ENCODE data around the gene MRPS9. TPM values are rescaled to one million over a fixed set of nuclear protein-coding genes. Genes with fewer than 3 reads are reported as not detected.

Gene MRPS9
- total and polyA plus RNA-seq, 2 of the 13 experiments (the other 11 are each of a cell fraction or from before 2014, with no cell fraction given): 31.2 to 91.8 TPM

DNA sequence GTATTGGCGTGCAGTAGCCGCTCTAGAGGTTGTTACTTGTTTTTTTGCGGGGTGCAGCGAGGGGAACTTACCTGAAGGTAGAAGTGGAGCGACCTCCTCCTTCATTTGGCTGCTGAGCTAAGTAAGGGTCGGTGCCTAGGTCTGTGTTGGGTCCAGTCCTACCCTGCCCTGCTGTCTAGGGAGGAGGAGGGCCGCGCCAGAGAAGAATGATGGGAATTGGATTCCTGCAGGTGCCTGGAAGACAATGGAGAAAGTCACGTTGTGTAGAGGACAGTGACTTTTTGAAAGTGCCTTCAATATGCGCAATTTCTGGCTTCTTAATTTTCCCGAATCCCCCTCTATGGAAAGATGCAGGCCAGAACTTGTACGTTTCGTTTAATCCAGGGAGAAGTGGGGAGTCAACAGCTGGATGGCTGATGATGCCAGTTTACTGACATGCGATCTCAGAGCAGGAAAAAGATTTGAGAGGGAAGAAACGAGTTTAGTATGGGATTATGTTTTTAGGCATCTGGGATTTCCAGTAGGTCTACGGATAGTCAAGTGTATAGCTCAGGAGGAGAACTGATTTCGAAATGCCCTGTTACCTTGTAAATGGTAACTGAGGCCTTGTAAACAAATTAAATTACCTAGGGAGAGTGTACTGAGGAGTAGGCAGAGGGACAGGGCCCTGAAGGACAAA is 653 bp downstream of the MRPS9 start (continued):
- 0 out of 2 replicates have a peak, but pooled peaks have one; percentile 17 for TF ChIP-seq THAP9 (CRISPR knock-in tag; IDR thresholded peaks at IDR 0.05; ENCODE audit: borderline replicate concordance)
- TF ChIP-seq YY1 (IDR thresholded peaks at IDR 0.05; ENCODE audit: insufficient read depth, insufficient replicate concordance, low read depth, low read length): no peak
- TF ChIP-seq EEA1 (CRISPR knock-in tag; IDR thresholded peaks at IDR 0.05; ENCODE audit: borderline replicate concordance): no peak
- TF ChIP-seq CREB1 (IDR thresholded peaks at IDR 0.05): no peak
- TF ChIP-seq CREB1 (CRISPR knock-in tag; IDR thresholded peaks at IDR 0.05): peak; percentile 23; the same call in 1 of the 2 replicates
- 0 out of 2 replicates have a peak, but pooled peaks have one; percentile 18 for TF ChIP-seq ZSCAN29 (CRISPR knock-in tag; conservative IDR thresholded peaks at IDR 0.05)
- TF ChIP-seq ZFY (CRISPR knock-in tag; IDR thresholded peaks at IDR 0.05): no peak
- TF ChIP-seq FIP1L1 (IDR thresholded peaks at IDR 0.05; ENCODE audit: borderline replicate concordance, insufficient read depth, low read depth, low read length): no peak
- TF ChIP-seq ZNF207 (IDR thresholded peaks at IDR 0.05; ENCODE audit: borderline replicate concordance): no peak

GRCh38 chr2:105039559-105039958 is 1.7 kb downstream of the MRPS9 start:
- Histone ChIP-seq H3K79me2 (ENCODE audit: insufficient read depth, low read length) (peaks cover 25% of the 10 kb centered on the region), H3K4me3 (replicated peaks in 1 of 3; ENCODE audit: insufficient read depth in 1 of 3, low read depth in 2 of 3, low read length in 3 of 3) (no peak overlapping the region)
- intact Hi-C loops (cut with micrococcal nuclease; ENCODE audit: unreplicated experiment): no loop called here
- TF ChIP-seq ZNF703 (CRISPR knock-in tag; IDR thresholded peaks at IDR 0.05; ENCODE audit: borderline replicate concordance): no peak
- TF ChIP-seq MED1 (CRISPR knock-in tag; IDR thresholded peaks at IDR 0.05): no peak
- no peak for TF ChIP-seq ZNF318 (CRISPR knock-in tag; IDR thresholded peaks at IDR 0.05)

More at GRCh38 chr2:105039559-105039958, 1.7 kb downstream of the MRPS9 start:
- peaks cover 0 to 4% of the 10 kb centered on the region in 2 experiments; a peak in 1 of 5 replicates for H3K27me3 ChIP-seq (ENCODE audit: control insufficient read depth in 1 of 2, insufficient read depth in 2 of 2, low read length in 2 of 2)
- FAIRE-seq: no peak
- H3K9ac ChIP-seq (ENCODE audit: insufficient read depth, low read depth, low read length): no peak overlapping the region
- ChIA-PET CTCF (ENCODE audit: low intra/inter-chr PET ratio, low total read pairs) (no interaction called here), POLR2A (no interaction called here)
- no peak overlapping the region for H2AFZ ChIP-seq (ENCODE audit: low read length)
- in situ Hi-C loops (cut with HindIII; ENCODE audit: extremely low pct_ligation_motif_present, low pct_unique_long_range_greater_than_20kb): no loop called here
- no peak for ATAC-seq
- H3K36me3 ChIP-seq (replicated peaks in 1 of 2; ENCODE audit: control insufficient read depth in 1 of 2, insufficient read depth in 2 of 2, low read length in 2 of 2): no peaks in the 10 kb centered on the region; a peak in 1 of 5 replicates
- no peaks in the 10 kb centered on the region for H3K9me3 ChIP-seq (ENCODE audit: low read length)
- H3K4me1 ChIP-seq (ENCODE audit: insufficient read depth, low read length): peaks cover 31% of the 10 kb centered on the region
- H3K4me2 ChIP-seq (ENCODE audit: low read depth, low read length): peak overlapping the region; percentile 90; the same call in 1 of the 2 replicates
- DNase-seq (ENCODE audit: low spot score): no peak
- no TSS peak for BruUV-seq (replicated peaks)
- H3K27ac ChIP-seq (ENCODE audit: extremely low read length, insufficient read depth, low read length): no peak overlapping the region
- no peaks in the 10 kb centered on the region for H4K20me1 ChIP-seq (ENCODE audit: insufficient read depth, low read length)

All from HepG2 (cell line).